Mesenchymal stem cell (in vitro differentiated cells and primary cell): ENCODE results near the gene TJP1.
"Not testable (repeated sequence)": the region's sequence is repeated elsewhere in the genome, so short reads cannot be mapped to it uniquely, and the experiment has no call there.

Experiments used
- DNase-seq: peaks from one replicate; pipeline ENCODE4 v3.0.0-alpha.2; 2013
- H2AFZ ChIP-seq: one replicate; pipeline ENCODE4 v1.6.1; 2013; ENCODE audit warnings: low read depth, mild to moderate bottlenecking, control low read depth, inconsistent platforms, low read length, moderate library complexity
- H2AK5ac ChIP-seq: 2 replicates; pipeline ENCODE4 v1.6.1; 2013; ENCODE audit warnings: low read length, moderate library complexity, mild to moderate bottlenecking, inconsistent platforms; ENCODE audit not compliant: severe bottlenecking
- H2BK120ac ChIP-seq: one replicate; pipeline ENCODE4 v1.6.1; 2013; ENCODE audit warnings: low read depth, mild to moderate bottlenecking, inconsistent platforms, low read length, moderate library complexity
- H2BK12ac ChIP-seq, 2 experiments: one replicate each; pipeline ENCODE4 v1.6.1; 2013; ENCODE audit warnings: inconsistent platforms in 2 of 2, low read length in 2 of 2, mild to moderate bottlenecking in 2 of 2, moderate library complexity in 2 of 2, control low read depth in 1 of 2
- H2BK15ac ChIP-seq: one replicate; pipeline ENCODE4 v1.6.1; 2013; ENCODE audit warnings: mild to moderate bottlenecking, low read depth, inconsistent platforms; ENCODE audit not compliant: poor library complexity, severe bottlenecking
- H2BK5ac ChIP-seq: 2 replicates; pipeline ENCODE4 v1.6.1; 2013; ENCODE audit warnings: low read depth, mild to moderate bottlenecking, low read length, control low read depth, inconsistent platforms; ENCODE audit not compliant: poor library complexity, severe bottlenecking
- H3K14ac ChIP-seq, 2 experiments: one replicate each; pipeline ENCODE4 v1.6.1; 2013; ENCODE audit warnings: inconsistent platforms in 2 of 2, low read length in 2 of 2, control low read depth in 1 of 2, mild to moderate bottlenecking in 1 of 2, moderate library complexity in 1 of 2
- H3K18ac ChIP-seq, 2 experiments: one replicate each; pipeline ENCODE4 v1.6.1; 2013; ENCODE audit warnings: inconsistent platforms in 2 of 2, low read length in 2 of 2, control low read depth in 1 of 2, low read depth in 1 of 2, mild to moderate bottlenecking in 1 of 2
- H3K23ac ChIP-seq, 2 experiments: one replicate each; pipeline ENCODE4 v1.6.1; 2013; ENCODE audit warnings: inconsistent platforms in 2 of 2, low read length in 2 of 2, mild to moderate bottlenecking in 2 of 2, moderate library complexity in 2 of 2, control low read depth in 1 of 2
- H3K27ac ChIP-seq: 2 replicates; pipeline ENCODE4 v1.5.1; 2013; ENCODE audit warnings: mild to moderate bottlenecking, moderate library complexity, low read length, control low read depth, inconsistent platforms; ENCODE audit not compliant: poor library complexity, severe bottlenecking
- H3K27me3 ChIP-seq, 2 experiments: 2 replicates each; pipeline versions ENCODE4 v1.6.1 to v1.7.0; 2013; ENCODE audit warnings: low read length in 2 of 2, mild to moderate bottlenecking in 2 of 2, moderate library complexity in 2 of 2, control low read depth in 1 of 2, inconsistent platforms in 1 of 2; ENCODE audit not compliant: control insufficient read depth in 1 of 2, insufficient read depth in 1 of 2
- H3K36me3 ChIP-seq, 2 experiments: 2 replicates each; pipeline versions ENCODE4 v1.6.1 to v1.7.0; 2013; ENCODE audit warnings: low read length in 2 of 2, control low read depth in 1 of 2, inconsistent platforms in 1 of 2, low read depth in 1 of 2, mild to moderate bottlenecking in 1 of 2; ENCODE audit not compliant: insufficient read depth in 2 of 2, control insufficient read depth in 1 of 2
- H3K4ac ChIP-seq, 2 experiments: one replicate each; pipeline ENCODE4 v1.6.1; 2013; ENCODE audit warnings: inconsistent platforms in 2 of 2, low read length in 2 of 2, mild to moderate bottlenecking in 2 of 2, moderate library complexity in 2 of 2, control low read depth in 1 of 2, low read depth in 1 of 2
- H3K4me1 ChIP-seq: 2 replicates; pipeline ENCODE4 v1.6.1; 2013; ENCODE audit warnings: low read depth, low read length, control low read depth; ENCODE audit not compliant: control insufficient read depth, insufficient read depth
- H3K4me2 ChIP-seq: 2 replicates; pipeline ENCODE4 v1.6.1; 2013; ENCODE audit warnings: low read length, mild to moderate bottlenecking, inconsistent platforms; ENCODE audit not compliant: poor library complexity, severe bottlenecking
- H3K4me3 ChIP-seq, 2 experiments: 2 replicates each; pipeline versions ENCODE4 v1.5.1 to v1.7.0; 2013; ENCODE audit warnings: low read length in 2 of 2, mild to moderate bottlenecking in 2 of 2, control low read depth in 1 of 2, low read depth in 1 of 2; ENCODE audit not compliant: insufficient read depth in 1 of 2
- H3K79me1 ChIP-seq: replicated peaks from 2 replicates; pipeline ENCODE4 v1.6.1; 2013; ENCODE audit warnings: mild to moderate bottlenecking, control low read depth, low read length, inconsistent platforms; ENCODE audit not compliant: poor library complexity, severe bottlenecking
- H3K9ac ChIP-seq: 2 replicates; pipeline ENCODE4 v1.7.0; 2013; ENCODE audit warnings: mild to moderate bottlenecking, low read length, moderate library complexity
- H3K9me3 ChIP-seq: 2 replicates; pipeline ENCODE4 v1.7.0; 2013; ENCODE audit warnings: mild to moderate bottlenecking, low read length; ENCODE audit not compliant: control insufficient read depth
- H4K8ac ChIP-seq: one replicate; pipeline ENCODE4 v1.6.1; 2013; ENCODE audit warnings: inconsistent platforms, mild to moderate bottlenecking, low read length, moderate library complexity
- H4K91ac ChIP-seq: one replicate; pipeline ENCODE4 v1.6.1; 2013; ENCODE audit warnings: mild to moderate bottlenecking, low read length, inconsistent platforms
- WGBS: methylation state at CpG from one replicate; pipeline ENCODE4 v1.1.7; 2013; ENCODE audit warnings: mixed read lengths; 5-methylcytosine and 5-hydroxymethylcytosine counted together

The TJP1 gene

DNA sequence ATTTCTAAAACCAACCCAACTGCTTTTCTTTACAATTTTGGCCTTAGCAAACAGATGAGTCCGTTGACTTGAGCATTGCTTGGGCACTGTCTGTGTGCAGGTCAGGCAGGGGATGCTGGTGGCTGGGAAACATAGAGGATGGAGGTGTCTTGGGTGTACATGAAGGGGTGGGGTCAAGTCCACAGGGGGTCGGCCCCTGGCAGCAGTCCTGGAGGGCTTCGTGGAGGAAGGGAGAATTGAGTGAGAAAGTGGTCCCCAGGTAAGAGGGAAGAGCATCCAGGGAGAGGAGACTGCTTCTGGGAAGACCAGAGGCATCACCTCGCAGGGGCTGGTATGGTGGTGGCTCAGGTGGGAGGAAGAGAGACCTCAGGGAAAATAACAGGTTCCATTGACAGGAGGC lies 144.8 kb downstream of the TJP1 start:
- Histone ChIP-seq H3K4me1 (peaks cover 25% of the 10 kb centered on the region), H3K4me3 (no peak overlapping the region), H2BK12ac (no peak overlapping the region), H4K8ac (no peak overlapping the region), H3K9ac (peak overlapping the region; percentile 27), H3K36me3 (peaks cover 0 to 3% of the 10 kb centered on the region in 2 experiments), H3K79me1 (no peaks in the 10 kb centered on the region), H2AK5ac (no peak overlapping the region), H3K14ac (no peak overlapping the region), H3K4ac (no peak overlapping the region), H3K27me3 (peaks cover 8 to 20% of the 10 kb centered on the region in 2 experiments), H3K4me2 (no peak overlapping the region), H3K18ac (no peak overlapping the region), H2BK120ac (no peak overlapping the region), H3K23ac (no peak overlapping the region), H2BK15ac (no peak overlapping the region), H2BK5ac (no peak overlapping the region), H4K91ac (no peak overlapping the region), H3K9me3 (no peaks in the 10 kb centered on the region), H2AFZ (no peak overlapping the region), H3K27ac (no peak overlapping the region)
- no peak for DNase-seq
- WGBS = 77% methylated on average over 4 of the region's 4 CpGs

DNA sequence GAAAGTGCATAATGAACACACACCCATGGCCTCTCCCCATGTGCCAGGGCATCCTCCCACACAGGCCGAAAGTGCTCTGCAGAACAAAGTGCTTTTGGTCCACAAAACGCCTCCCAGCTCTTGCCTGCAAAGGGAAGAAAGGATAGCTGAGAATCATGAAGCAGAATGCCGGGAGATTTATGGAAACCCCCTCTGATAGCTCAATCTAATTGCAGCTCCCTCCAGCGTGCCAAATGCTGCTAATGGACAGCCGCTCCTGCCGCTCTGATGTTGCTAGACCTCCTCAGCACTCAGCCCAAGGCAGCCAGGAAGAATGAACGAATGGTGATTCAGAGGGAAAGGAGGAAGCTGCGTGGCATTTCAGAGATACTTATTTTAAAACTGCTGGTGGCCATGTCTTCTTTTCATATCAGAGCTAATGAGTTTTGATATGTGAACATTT lies 145.3 kb downstream of the TJP1 start:
- peaks cover 25% of the 10 kb centered on the region for H3K4me1 ChIP-seq
- no peak for DNase-seq
- no peak overlapping the region for H3K27ac ChIP-seq
- H3K36me3 ChIP-seq = peaks cover 0 to 3% of the 10 kb centered on the region in 2 experiments
- H3K23ac ChIP-seq = no peak overlapping the region
- peak overlapping the region; percentile 27 for H3K9ac ChIP-seq
- H3K9me3 ChIP-seq = no peaks in the 10 kb centered on the region
- H4K91ac ChIP-seq = no peak overlapping the region
- no peak overlapping the region for H2BK5ac ChIP-seq
- no peak overlapping the region for H3K4ac ChIP-seq
- H2BK15ac ChIP-seq = no peak overlapping the region
- WGBS = 82% methylated on average over 7 of the region's 8 CpGs
- no peak overlapping the region for H2AK5ac ChIP-seq
- no peak overlapping the region for H3K18ac ChIP-seq
- H2AFZ ChIP-seq = no peak overlapping the region
- peak overlapping the region; percentile 37 for H3K4me2 ChIP-seq
- no peaks in the 10 kb centered on the region for H3K79me1 ChIP-seq
- H2BK120ac ChIP-seq = no peak overlapping the region
- H3K27me3 ChIP-seq = peaks cover 8 to 20% of the 10 kb centered on the region in 2 experiments
- H2BK12ac ChIP-seq = no peak overlapping the region
- H3K14ac ChIP-seq = no peak overlapping the region
- H4K8ac ChIP-seq = no peak overlapping the region
- no peak overlapping the region for H3K4me3 ChIP-seq

DNA sequence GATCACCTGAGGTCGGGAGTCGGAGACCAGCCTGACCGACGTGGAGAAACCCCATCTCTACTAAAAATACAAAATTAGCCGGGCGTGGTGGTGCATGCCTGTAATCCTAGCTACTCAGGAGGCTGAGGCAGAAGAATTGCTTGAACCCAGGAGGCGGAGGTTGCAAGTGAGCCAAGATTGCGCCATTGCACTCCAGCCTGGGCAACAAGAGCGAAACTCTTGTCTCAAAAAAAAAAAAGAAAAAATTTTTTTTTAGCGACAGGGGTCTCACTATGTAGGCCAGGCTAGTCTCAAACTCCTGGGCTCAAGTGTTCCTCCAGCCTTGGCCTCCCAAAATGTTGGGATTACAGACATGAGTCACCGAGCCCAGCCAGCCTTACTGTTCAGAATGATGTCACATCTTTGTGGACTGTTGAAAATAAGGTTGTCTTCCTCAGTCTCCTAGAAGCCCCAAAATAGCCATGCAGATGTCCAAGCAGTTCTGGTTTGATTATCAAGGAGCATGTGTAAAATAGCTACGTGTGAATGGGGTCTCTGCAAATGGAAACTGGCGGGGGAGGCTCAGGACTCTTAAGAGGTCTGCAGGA lies 145.8 kb downstream of the TJP1 start:
- not testable (repeated sequence) for H3K4me2 ChIP-seq, H2BK120ac ChIP-seq, H3K27ac ChIP-seq, H3K14ac ChIP-seq, H2BK12ac ChIP-seq, H3K36me3 ChIP-seq, H3K79me1 ChIP-seq, H2AK5ac ChIP-seq, H3K4me3 ChIP-seq, H2BK5ac ChIP-seq, H2AFZ ChIP-seq, H4K8ac ChIP-seq, H3K23ac ChIP-seq, H3K9me3 ChIP-seq, H4K91ac ChIP-seq, H3K18ac ChIP-seq, H3K9ac ChIP-seq, H2BK15ac ChIP-seq, H3K4ac ChIP-seq
- Histone ChIP-seq H3K4me1 (peaks cover 29% of the 10 kb centered on the region), H3K27me3 (peaks cover 8 to 19% of the 10 kb centered on the region in 2 experiments)
- peak; percentile 41 for DNase-seq
- WGBS = 83% methylated on average over 13 of the region's 13 CpGs

DNA sequence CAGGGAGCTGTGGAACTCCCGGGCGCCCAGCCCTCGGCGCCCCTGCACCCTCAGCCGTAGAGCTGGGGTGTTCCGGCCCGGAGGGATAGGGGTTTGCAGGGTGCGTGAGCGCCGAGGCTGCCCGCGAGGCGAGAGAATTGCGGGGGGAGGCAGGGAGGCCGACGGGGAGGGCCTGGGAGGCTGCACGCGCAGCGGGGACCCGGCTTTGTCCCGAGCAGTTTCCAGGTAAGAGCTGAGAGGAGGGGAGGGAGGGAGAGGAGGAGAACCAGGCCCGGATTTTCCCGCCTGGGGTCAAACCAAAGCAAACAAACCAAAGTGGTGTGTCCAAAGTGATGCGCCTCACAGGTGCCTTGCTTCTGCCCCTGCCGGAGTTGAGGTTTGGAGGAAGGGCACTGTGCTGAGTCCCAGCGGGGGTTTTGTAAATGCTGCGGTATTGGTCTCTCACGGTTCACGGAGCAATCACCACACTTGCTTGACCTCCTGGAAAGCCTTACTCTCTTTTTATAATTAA lies 146.4 kb downstream of the TJP1 start:
- Histone ChIP-seq H3K4me2 (peak overlapping the region; percentile 67), H3K18ac (no peak overlapping the region), H3K27me3 (peaks cover 8 to 13% of the 10 kb centered on the region in 2 experiments), H2AFZ (no peak overlapping the region), H3K27ac (no peak overlapping the region), H3K14ac (no peak overlapping the region), H3K79me1 (no peaks in the 10 kb centered on the region), H3K4me1 (peaks cover 32% of the 10 kb centered on the region), H2BK5ac (no peak overlapping the region), H3K9me3 (no peaks in the 10 kb centered on the region), H3K9ac (no peak overlapping the region), H3K23ac (no peak overlapping the region), H4K8ac (no peak overlapping the region), H3K36me3 (peaks cover 0 to 3% of the 10 kb centered on the region in 2 experiments), H2AK5ac (no peak overlapping the region), H2BK120ac (no peak overlapping the region), H2BK12ac (no peak overlapping the region), H4K91ac (no peak overlapping the region), H3K4ac (no peak overlapping the region), H2BK15ac (peak overlapping the region; percentile 20), H3K4me3 (peak overlapping the region; percentile 26 to 71)
- no peak for DNase-seq
- 20% methylated on average over 29 of the region's 29 CpGs for WGBS
